ENCODE results near the gene BLNK.
"Not testable (repeated sequence)": the region's sequence is repeated elsewhere in the genome, so short reads cannot be mapped to it uniquely, and the experiment has no call there.

The BLNK gene

DNA sequence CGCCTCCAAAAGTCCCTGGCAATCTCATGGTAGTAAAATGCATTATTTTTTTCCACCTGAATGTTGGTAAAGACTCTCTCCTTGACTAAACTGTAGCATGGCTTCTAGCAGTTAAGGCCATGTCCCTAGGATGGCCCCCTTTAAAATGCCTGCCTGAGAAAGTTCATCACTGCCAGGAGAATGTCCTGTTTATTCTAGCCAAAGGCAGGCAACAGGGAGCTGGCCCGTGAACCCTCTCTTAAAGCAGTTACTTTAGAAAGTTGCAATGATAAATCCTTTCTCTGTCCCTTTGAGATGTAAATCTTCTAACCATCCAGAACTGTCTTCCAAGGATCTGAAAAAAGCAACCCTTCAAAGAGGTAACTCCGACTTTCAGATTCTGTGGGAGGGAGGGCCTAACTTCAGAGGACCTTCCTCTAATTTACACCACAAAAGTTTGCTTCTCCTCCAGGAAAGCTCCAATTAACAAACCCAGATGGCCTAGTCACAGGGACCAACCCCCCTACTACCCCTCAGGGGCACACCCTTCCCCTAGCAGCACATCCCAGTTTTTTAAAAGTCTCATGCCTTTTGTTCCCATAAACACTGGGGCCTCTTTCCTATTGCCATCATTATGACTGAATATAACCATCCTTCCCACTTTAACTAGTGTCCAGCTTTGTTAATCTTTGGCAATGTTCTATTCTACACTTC is 38.4 kb upstream of the BLNK start:
- DNase-seq (ENCODE audit: low read depth): no peak
- H3K4me3 ChIP-seq (ENCODE audit: low read length): no peak overlapping the region
- TF ChIP-seq, protein P1, sequence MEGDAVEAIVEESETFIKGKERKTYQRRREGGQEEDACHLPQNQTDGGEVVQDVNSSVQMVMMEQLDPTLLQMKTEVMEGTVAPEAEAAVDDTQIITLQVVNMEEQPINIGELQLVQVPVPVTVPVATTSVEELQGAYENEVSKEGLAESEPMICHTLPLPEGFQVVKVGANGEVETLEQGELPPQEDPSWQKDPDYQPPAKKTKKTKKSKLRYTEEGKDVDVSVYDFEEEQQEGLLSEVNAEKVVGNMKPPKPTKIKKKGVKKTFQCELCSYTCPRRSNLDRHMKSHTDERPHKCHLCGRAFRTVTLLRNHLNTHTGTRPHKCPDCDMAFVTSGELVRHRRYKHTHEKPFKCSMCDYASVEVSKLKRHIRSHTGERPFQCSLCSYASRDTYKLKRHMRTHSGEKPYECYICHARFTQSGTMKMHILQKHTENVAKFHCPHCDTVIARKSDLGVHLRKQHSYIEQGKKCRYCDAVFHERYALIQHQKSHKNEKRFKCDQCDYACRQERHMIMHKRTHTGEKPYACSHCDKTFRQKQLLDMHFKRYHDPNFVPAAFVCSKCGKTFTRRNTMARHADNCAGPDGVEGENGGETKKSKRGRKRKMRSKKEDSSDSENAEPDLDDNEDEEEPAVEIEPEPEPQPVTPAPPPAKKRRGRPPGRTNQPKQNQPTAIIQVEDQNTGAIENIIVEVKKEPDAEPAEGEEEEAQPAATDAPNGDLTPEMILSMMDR (conservative IDR thresholded peaks at IDR 0.05; ENCODE audit: low read depth, low read length): no peak

DNA sequence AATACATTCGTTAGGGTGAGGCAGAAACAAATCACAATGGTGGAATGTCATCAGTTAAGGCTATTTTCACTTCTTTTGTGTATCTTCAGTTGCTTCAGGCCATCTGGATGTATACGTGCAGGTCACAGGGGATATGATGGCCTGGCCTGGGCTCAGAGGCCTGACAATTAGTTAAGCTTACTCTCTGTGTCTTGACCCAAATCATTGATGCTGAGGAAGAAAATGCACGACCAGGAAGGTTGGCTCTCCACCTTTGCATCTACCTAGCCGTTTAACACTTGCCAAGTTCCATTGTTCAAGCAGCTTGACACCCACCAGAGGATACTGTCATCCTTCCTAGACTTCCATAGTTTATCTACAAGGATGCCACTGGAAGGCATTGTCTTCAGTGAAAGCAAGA is 37.5 kb upstream of the BLNK start:
- H3K4me3 ChIP-seq (ENCODE audit: low read length); DNase-seq (ENCODE audit: low read depth): not testable (repeated sequence)

DNA sequence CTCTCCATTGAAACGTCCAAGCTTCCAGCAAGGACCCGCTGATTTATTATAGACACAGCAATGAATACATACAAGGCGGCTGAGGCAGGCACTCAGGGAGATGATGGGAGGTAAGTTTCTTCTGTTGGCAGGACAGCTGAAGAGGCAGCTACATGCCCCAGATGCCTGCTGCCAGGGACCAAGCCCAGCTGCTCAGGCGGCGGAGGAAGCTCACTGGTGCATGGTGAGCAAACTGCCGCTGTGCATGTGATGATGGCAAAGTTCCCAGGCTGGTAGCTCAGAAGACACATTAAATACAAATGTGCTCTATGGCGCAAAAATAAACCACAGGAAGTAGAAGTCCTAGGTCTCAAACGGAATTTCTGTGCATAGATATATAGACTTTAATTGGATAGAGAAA is 35.1 kb upstream of the BLNK start:
- TF ChIP-seq, protein P1 (conservative IDR thresholded peaks at IDR 0.05; ENCODE audit: low read depth, low read length): no peak
- no peak overlapping the region for H3K4me3 ChIP-seq (ENCODE audit: low read length)
- DNase-seq (ENCODE audit: low read depth): no peak

DNA sequence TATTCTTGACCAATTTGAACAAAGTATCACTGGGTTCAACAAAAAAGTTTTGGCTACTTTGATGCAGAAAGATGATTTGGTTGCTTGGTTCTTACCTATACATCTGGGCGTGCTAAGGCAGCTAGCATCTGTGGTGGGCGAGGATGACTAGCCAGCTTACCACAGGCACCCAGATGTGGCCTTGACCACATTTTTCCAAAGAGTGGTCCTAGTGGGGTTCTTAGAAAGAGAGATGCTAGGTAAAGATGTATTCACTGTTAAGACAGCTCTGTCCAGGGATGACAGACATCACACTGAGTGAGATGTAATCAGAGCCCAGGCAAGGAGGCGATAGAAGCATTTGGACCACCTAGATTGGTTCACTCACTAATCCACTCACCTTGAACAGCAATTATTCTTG is 33.6 kb upstream of the BLNK start:
- no peak for DNase-seq (ENCODE audit: low read depth)
- H3K4me3 ChIP-seq (ENCODE audit: low read length): no peak overlapping the region
- TF ChIP-seq, protein P1 (conservative IDR thresholded peaks at IDR 0.05; ENCODE audit: low read depth, low read length): no peak

DNA sequence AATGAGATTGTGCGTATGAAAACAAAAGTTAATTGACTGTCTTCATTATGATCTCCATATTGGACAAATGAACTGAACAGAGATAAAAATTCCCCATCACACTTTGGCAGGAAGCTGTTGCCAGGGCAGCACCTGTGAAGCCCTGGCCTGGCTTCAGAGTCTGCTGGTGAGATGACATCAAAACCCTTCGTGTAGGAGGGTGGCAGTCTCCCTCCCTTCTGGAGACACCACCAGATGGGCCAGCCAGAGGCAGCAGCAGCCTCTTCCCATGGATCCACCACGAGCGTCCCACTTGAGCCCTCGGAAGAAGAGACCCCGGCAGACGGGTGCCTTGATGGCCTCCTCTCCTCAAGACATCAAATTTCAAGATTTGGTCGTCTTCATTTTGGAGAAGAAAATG is 32.9 kb upstream of the BLNK start, which contains the start of gene DNTT:
Gene DNTT (plus strand): TSS at position 205 of the 400 bp plus-strand sequence. CDS start 64 bp downstream, at position 269.
- no peak for DNase-seq (ENCODE audit: low read depth)
- no peak within 1 kb of the TSS for H3K4me3 ChIP-seq (ENCODE audit: low read length)
- TF ChIP-seq, protein P1 (conservative IDR thresholded peaks at IDR 0.05; ENCODE audit: low read depth, low read length): no peak

DNA sequence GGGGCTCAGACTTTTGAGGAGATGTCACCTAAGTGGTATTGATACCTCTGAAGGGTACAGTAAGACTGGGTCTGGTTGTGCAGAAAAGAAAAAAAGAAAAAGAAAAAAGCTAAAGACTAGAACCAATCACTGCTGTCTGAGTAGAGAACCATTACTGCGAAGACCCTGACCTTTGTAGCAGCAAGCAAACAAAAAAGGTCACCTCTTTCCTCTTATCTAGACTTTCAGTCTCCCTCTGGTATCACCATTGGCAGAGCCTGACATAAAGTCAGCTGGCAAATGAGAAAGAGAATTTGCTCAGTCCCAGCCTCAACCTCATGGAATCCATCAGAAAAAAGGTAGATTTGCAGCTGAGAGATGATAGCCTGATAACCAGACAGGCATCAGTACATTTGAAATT is 30.2 kb upstream of the BLNK start:
- TF ChIP-seq, protein P1 (conservative IDR thresholded peaks at IDR 0.05; ENCODE audit: low read depth, low read length): no peak
- no peak overlapping the region for H3K4me3 ChIP-seq (ENCODE audit: low read length)
- DNase-seq (ENCODE audit: low read depth): no peak

DNA sequence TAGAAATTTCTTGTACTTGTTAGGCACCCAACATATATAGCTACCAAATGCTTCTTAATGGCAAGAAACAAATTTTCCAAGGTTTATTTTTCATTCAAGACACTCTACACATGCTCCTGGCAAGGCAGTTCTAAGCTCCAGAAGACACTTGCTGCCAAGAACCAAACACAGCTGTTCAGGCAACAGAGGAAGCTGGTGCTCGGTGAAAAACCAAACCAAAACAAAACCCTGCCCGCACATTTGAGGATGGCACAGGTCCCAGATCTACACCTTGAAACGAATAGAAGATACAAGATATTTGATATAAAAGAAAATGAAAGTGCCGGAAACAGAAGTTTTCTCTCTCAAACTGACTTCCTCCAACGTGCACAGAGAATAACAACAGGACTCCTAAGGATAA is 28.0 kb upstream of the BLNK start:
- DNase-seq (ENCODE audit: low read depth): no peak
- H3K4me3 ChIP-seq (ENCODE audit: low read length): no peak overlapping the region
- TF ChIP-seq, protein P1 (conservative IDR thresholded peaks at IDR 0.05; ENCODE audit: low read depth, low read length): no peak

Measured in retinal pigment epithelial cell (primary cell).